ENCODE measurements around the gene ARHGAP15. TPM values are rescaled to one million over a fixed set of nuclear protein-coding genes. Genes with fewer than 3 reads are reported as not detected.

ARHGAP15 gene
- total RNA-seq, 3 donors from 2014 or later (not counting 1 experiment from before 2014, with no cell fraction given), result 148 to 168 (median 165) TPM

- DNase-seq, result no peak
- Mint-ChIP-seq H3K27me3 (ENCODE audit: low read depth in 2 of 2) (no peaks in the 10 kb centered on the region), H3K36me3 (peaks cover 11% of the 10 kb centered on the region), H3K4me3 (no peak overlapping the region), H3K27ac (peak overlapping the region in 1 of 2 donors; percentile 27), H3K9me3 (no peaks in the 10 kb centered on the region), H3K4me1 (peaks cover 30 to 40% of the 10 kb centered on the region in 2 donors)
- H3K4me3 ChIP-seq (ENCODE audit: low read length), result no peak overlapping the region
- H3K9me3 ChIP-seq (ENCODE audit: control insufficient read depth, insufficient read depth, low read length), result no peaks in the 10 kb centered on the region
- 25% methylated on average over 2 of the region's 2 CpGs for WGBS (ENCODE audit: insufficient coverage)
- no peak for TF ChIP-seq CTCF (IDR thresholded peaks at IDR 0.05)
- H3K27me3 ChIP-seq (ENCODE audit: control insufficient read depth, insufficient read depth, low read length), result no peaks in the 10 kb centered on the region
- intact Hi-C loops (cut with micrococcal nuclease), result no loop called here
- H3K27ac ChIP-seq (ENCODE audit: low read length), result no peak overlapping the region
- no peaks in the 10 kb centered on the region for H3K4me1 ChIP-seq (ENCODE audit: control insufficient read depth, insufficient read depth, low read length)
- H3K36me3 ChIP-seq (ENCODE audit: control insufficient read depth, insufficient read depth, low read length), result peaks cover 30% of the 10 kb centered on the region
- ATAC-seq, result no peak
Observed at GRCh38 chr2:143525402-143525860, 396.2 kb downstream of the ARHGAP15 start.

DNA sequence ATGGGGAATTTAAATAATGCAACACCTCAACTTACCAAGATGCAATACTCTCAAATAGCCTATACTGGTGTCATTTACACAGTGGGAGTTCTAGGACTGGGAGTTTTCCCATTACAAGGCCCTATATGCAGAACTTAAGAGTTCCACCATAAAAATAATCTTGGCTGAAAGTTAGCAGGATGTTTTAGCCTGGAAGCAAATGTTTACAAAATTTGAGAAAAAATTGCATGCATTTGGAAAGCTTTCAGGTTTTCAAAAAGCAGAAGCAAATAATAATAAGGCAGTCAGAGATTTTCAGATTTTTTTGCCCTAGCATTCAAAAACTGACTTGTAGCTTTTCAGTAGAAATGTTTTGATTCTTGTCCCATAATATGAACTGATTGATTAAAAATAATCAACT lies 397.3 kb downstream of the ARHGAP15 start:
- H3K36me3 ChIP-seq (ENCODE audit: control insufficient read depth, insufficient read depth, low read length), result peaks cover 20% of the 10 kb centered on the region
- intact Hi-C loops (cut with micrococcal nuclease), result no loop called here
- H3K4me3 ChIP-seq (ENCODE audit: low read length), result no peak overlapping the region
- H3K4me1 ChIP-seq (ENCODE audit: control insufficient read depth, insufficient read depth, low read length), result no peaks in the 10 kb centered on the region
- no peaks in the 10 kb centered on the region for H3K9me3 ChIP-seq (ENCODE audit: control insufficient read depth, insufficient read depth, low read length)
- TF ChIP-seq CTCF (IDR thresholded peaks at IDR 0.05), result no peak
- Mint-ChIP-seq H3K36me3 (peaks cover 9% of the 10 kb centered on the region), H3K27ac (no peak overlapping the region), H3K4me1 (peaks cover 35 to 44% of the 10 kb centered on the region in 2 donors), H3K9me3 (no peaks in the 10 kb centered on the region), H3K4me3 (no peak overlapping the region), H3K27me3 (ENCODE audit: low read depth in 2 of 2) (no peaks in the 10 kb centered on the region)
- H3K27me3 ChIP-seq (ENCODE audit: control insufficient read depth, insufficient read depth, low read length), result no peaks in the 10 kb centered on the region
- ATAC-seq (no peak), DNase-seq (no peak)
- H3K27ac ChIP-seq (ENCODE audit: low read length), result no peak overlapping the region

GRCh38 chr2:143528021-143528420 lies 398.8 kb downstream of the ARHGAP15 start:
- Mint-ChIP-seq H3K27ac (no peak overlapping the region), H3K36me3 (no peaks in the 10 kb centered on the region), H3K4me3 (no peak overlapping the region), H3K9me3 (no peaks in the 10 kb centered on the region), H3K4me1 (peaks cover 35 to 36% of the 10 kb centered on the region in 2 donors), H3K27me3 (ENCODE audit: low read depth in 2 of 2) (no peaks in the 10 kb centered on the region)
- H3K9me3 ChIP-seq (ENCODE audit: control insufficient read depth, insufficient read depth, low read length), result no peaks in the 10 kb centered on the region
- intact Hi-C loops (cut with micrococcal nuclease), result no loop called here
- no peak overlapping the region for H3K4me3 ChIP-seq (ENCODE audit: low read length)
- H3K27ac ChIP-seq (ENCODE audit: low read length), result no peak overlapping the region
- no peak for DNase-seq
- H3K27me3 ChIP-seq (ENCODE audit: control insufficient read depth, insufficient read depth, low read length), result no peaks in the 10 kb centered on the region
- no peak for ATAC-seq
- H3K36me3 ChIP-seq (ENCODE audit: control insufficient read depth, insufficient read depth, low read length), result peaks cover 10% of the 10 kb centered on the region
- 100% methylated on average over 1 of the region's 1 CpG for WGBS (ENCODE audit: insufficient coverage)
- H3K4me1 ChIP-seq (ENCODE audit: control insufficient read depth, insufficient read depth, low read length), result no peaks in the 10 kb centered on the region
- no peak for TF ChIP-seq CTCF (IDR thresholded peaks at IDR 0.05)

DNA sequence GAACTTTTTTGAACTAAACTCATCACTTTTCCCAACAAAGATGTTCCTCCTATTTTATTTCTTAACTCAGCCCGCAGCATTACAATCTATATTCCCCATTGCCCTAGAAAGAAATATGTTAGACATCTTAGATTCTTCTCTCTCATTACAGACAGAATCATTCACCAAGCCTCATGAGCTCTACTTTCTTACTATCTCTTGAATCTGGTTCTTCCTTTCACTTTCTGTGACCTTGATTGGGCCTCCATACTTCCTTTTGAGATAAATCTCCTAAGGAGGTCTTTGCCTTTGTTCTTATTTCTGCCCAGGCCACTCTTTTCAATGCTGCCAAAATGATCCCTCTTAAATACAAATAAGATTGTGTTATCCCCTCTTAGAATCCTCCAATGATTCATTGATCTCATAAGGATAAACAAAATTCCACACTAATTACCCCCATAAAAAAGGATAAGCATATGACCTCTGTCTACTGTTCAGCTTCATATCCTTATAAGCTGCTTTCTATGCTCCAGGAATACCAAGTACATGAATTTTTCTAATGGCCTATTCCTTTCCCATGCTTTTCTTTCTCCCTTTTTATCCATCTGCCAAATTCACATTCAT lies 400.0 kb downstream of the ARHGAP15 start:
- peak overlapping the region; percentile 4 to 60 for H3K27ac Mint-ChIP-seq

More for the DNA sequence above, 400.0 kb downstream of the ARHGAP15 start:
- ATAC-seq, result no peak
- no peak for DNase-seq
- no peaks in the 10 kb centered on the region for H3K9me3 Mint-ChIP-seq
- H3K4me3 Mint-ChIP-seq, result no peak overlapping the region
- Histone ChIP-seq H3K4me3 (ENCODE audit: low read length) (no peak overlapping the region), H3K4me1 (ENCODE audit: control insufficient read depth, insufficient read depth, low read length) (no peaks in the 10 kb centered on the region), H3K27ac (ENCODE audit: low read length) (no peak overlapping the region), H3K9me3 (ENCODE audit: control insufficient read depth, insufficient read depth, low read length) (no peaks in the 10 kb centered on the region), H3K36me3 (ENCODE audit: control insufficient read depth, insufficient read depth, low read length) (peaks cover 8% of the 10 kb centered on the region), H3K27me3 (ENCODE audit: control insufficient read depth, insufficient read depth, low read length) (no peaks in the 10 kb centered on the region)
- no peaks in the 10 kb centered on the region for H3K36me3 Mint-ChIP-seq
- WGBS (ENCODE audit: insufficient coverage), result 100% methylated on average over 1 of the region's 1 CpG
- H3K4me1 Mint-ChIP-seq, result peaks cover 33 to 39% of the 10 kb centered on the region in 2 donors
- no peaks in the 10 kb centered on the region for H3K27me3 Mint-ChIP-seq (ENCODE audit: low read depth in 2 of 2)
- intact Hi-C loops (cut with micrococcal nuclease), result no loop called here
- no peak for TF ChIP-seq CTCF (IDR thresholded peaks at IDR 0.05)

All from natural killer cell (primary cell).